ENCODE measurements around the gene PDGFD. TPM values are rescaled to one million over a fixed set of nuclear protein-coding genes. Genes with fewer than 3 reads are reported as not detected.

Gene PDGFD
- total RNA-seq, 1 donor: 6.9 TPM

- no peak for DNase-seq (ENCODE audit: low read depth)
- no peak for TF ChIP-seq CTCF (IDR thresholded peaks at IDR 0.05; ENCODE audit: insufficient read depth, low read depth, low read length)
- no peak overlapping the region for H3K4me3 ChIP-seq (ENCODE audit: low read depth, low read length)
Measured at GRCh38 chr11:103895106-103895505, 268.8 kb downstream of the PDGFD start.

- TF ChIP-seq CTCF (IDR thresholded peaks at IDR 0.05; ENCODE audit: insufficient read depth, low read depth, low read length): no peak
- no peak overlapping the region for H3K4me3 ChIP-seq (ENCODE audit: low read depth, low read length)
- no peak for DNase-seq (ENCODE audit: low read depth)
Measured at GRCh38 chr11:103894673-103895072, 269.3 kb downstream of the PDGFD start.

- no peak overlapping the region for H3K4me3 ChIP-seq (ENCODE audit: low read depth, low read length)
- DNase-seq (ENCODE audit: low read depth): no peak
- no peak for TF ChIP-seq CTCF (IDR thresholded peaks at IDR 0.05; ENCODE audit: insufficient read depth, low read depth, low read length)
Measured at GRCh38 chr11:103894034-103894433, 269.9 kb downstream of the PDGFD start.

GRCh38 chr11:103893371-103893770, 270.6 kb downstream of the PDGFD start:
- TF ChIP-seq CTCF (IDR thresholded peaks at IDR 0.05; ENCODE audit: insufficient read depth, low read depth, low read length): no peak
- DNase-seq (ENCODE audit: low read depth): no peak
- no peak overlapping the region for H3K4me3 ChIP-seq (ENCODE audit: low read depth, low read length)

- no peak overlapping the region for H3K4me3 ChIP-seq (ENCODE audit: low read depth, low read length)
- no peak for TF ChIP-seq CTCF (IDR thresholded peaks at IDR 0.05; ENCODE audit: insufficient read depth, low read depth, low read length)
- peak; percentile 33 for DNase-seq (ENCODE audit: low read depth)
Measured at GRCh38 chr11:103892603-103893002, 271.3 kb downstream of the PDGFD start.

- no peak for TF ChIP-seq CTCF (IDR thresholded peaks at IDR 0.05; ENCODE audit: insufficient read depth, low read depth, low read length)
- no peak overlapping the region for H3K4me3 ChIP-seq (ENCODE audit: low read depth, low read length)
- DNase-seq (ENCODE audit: low read depth): no peak
Measured at GRCh38 chr11:103890654-103891053, 273.3 kb downstream of the PDGFD start.

GRCh38 chr11:103889679-103890078, 274.3 kb downstream of the PDGFD start:
- no peak for TF ChIP-seq CTCF (IDR thresholded peaks at IDR 0.05; ENCODE audit: insufficient read depth, low read depth, low read length)
- DNase-seq (ENCODE audit: low read depth): no peak
- H3K4me3 ChIP-seq (ENCODE audit: low read depth, low read length): no peak overlapping the region
